CD8-positive, alpha-beta memory T cell (primary cell): ENCODE measurements around the gene DENND1A. TPM values are rescaled to one million over a fixed set of nuclear protein-coding genes. Genes with fewer than 3 reads are reported as not detected.

Experiments used
- CTCF ChIA-PET: fragments of 350-600 bp; sonication (Branson Sonifier 250); formaldehyde crosslinking; loops from one replicate; lab custom pipeline; 2021; ENCODE audit warnings: antibody characterized with exemption; lab: Charles Lee
- POLR2A ChIA-PET: fragments of 350-600 bp; sonication (Branson Sonifier 250); formaldehyde crosslinking; loops from one replicate; lab custom pipeline; 2021; ENCODE audit warnings: antibody characterized with exemption; lab: Charles Lee
- DNase-seq, 5 donors: peaks; one replicate each; pipeline versions ENCODE4 v3.0.0 to v3.0.0-alpha.2; 2020 to 2022; ENCODE audit warnings: mixed read lengths in 1 of 5
- H3K27ac ChIP-seq: one replicate; pipeline ENCODE4 v1.7.0; 2013; ENCODE audit warnings: low read depth, mild to moderate bottlenecking, low read length, moderate library complexity
- H3K27me3 ChIP-seq: 2 replicates; pipeline ENCODE4 v1.7.0; 2013; ENCODE audit warnings: low read length, mild to moderate bottlenecking; ENCODE audit not compliant: insufficient read depth, poor library complexity, severe bottlenecking
- H3K36me3 ChIP-seq: 2 replicates; pipeline ENCODE4 v1.7.0; 2013; ENCODE audit warnings: mild to moderate bottlenecking, low read length, moderate library complexity; ENCODE audit not compliant: insufficient read depth
- H3K4me1 ChIP-seq: 2 replicates; pipeline ENCODE4 v1.7.0; 2013; ENCODE audit warnings: mild to moderate bottlenecking, low read length, moderate library complexity; ENCODE audit not compliant: insufficient read depth
- H3K4me3 ChIP-seq: 2 replicates; pipeline ENCODE4 v1.7.0; 2013; ENCODE audit warnings: mild to moderate bottlenecking, low read length
- H3K9me3 ChIP-seq: 2 replicates; pipeline ENCODE4 v1.7.0; 2013; ENCODE audit warnings: mild to moderate bottlenecking, low read length
- H3K27ac Mint-ChIP-seq, 8 donors: one replicate each; pipeline ENCODE4 v1.8.0; 2020 to 2021; ENCODE audit warnings: mixed read lengths in 8 of 8, mild to moderate bottlenecking in 6 of 8, inconsistent platforms in 3 of 8, moderate library complexity in 3 of 8
- H3K27me3 Mint-ChIP-seq, 2 donors: one replicate each; pipeline ENCODE4 v1.8.0; 2020 to 2021; ENCODE audit warnings: mixed read lengths in 2 of 2, mild to moderate bottlenecking in 1 of 2, moderate library complexity in 1 of 2
- H3K36me3 Mint-ChIP-seq, 3 donors: one replicate each; pipeline ENCODE4 v1.8.0; 2020 to 2021; ENCODE audit warnings: mixed read lengths in 3 of 3, inconsistent platforms in 1 of 3, mild to moderate bottlenecking in 1 of 3
- H3K4me1 Mint-ChIP-seq, 3 donors: one replicate each; pipeline ENCODE4 v1.8.0; 2020 to 2021; ENCODE audit warnings: mixed read lengths in 3 of 3, inconsistent platforms in 1 of 3, mild to moderate bottlenecking in 1 of 3
- H3K4me3 Mint-ChIP-seq, 7 donors: one replicate each; pipeline ENCODE4 v1.8.0; 2020 to 2021; ENCODE audit warnings: mixed read lengths in 7 of 7, mild to moderate bottlenecking in 6 of 7, moderate library complexity in 4 of 7, inconsistent platforms in 2 of 7
- H3K9me3 Mint-ChIP-seq, 5 donors: one replicate each; pipeline ENCODE4 v1.8.0; 2020 to 2022; ENCODE audit warnings: mixed read lengths in 5 of 5, mild to moderate bottlenecking in 3 of 5, moderate library complexity in 2 of 5, inconsistent platforms in 1 of 5
- polyA plus RNA-seq: library from polyadenylated mRNA; unstranded; fragments of 300-500 nt; fragmentation: Illumina TruSeq; gene quantifications from one replicate; pipeline ENCODE4 v1.2.3, GENCODE V29; 2021
- total RNA-seq, 2 experiments: library from RNA; stranded (reverse); gene quantifications; one replicate each; pipeline ENCODE4 v1.2.3, GENCODE V29; 2021

DENND1A gene
- total and polyA plus RNA-seq, 3 experiments from 2014 or later, result 7.2 to 15.1 (median 15.0) TPM

- peaks cover 0 to 12% (median 6%) of the 10 kb centered on the region in 5 donors for H3K9me3 Mint-ChIP-seq
- peaks cover 4% of the 10 kb centered on the region for H3K9me3 ChIP-seq
- POLR2A ChIA-PET, result no interaction called here
- CTCF ChIA-PET, result no interaction called here
- no peak overlapping the region for H3K27ac Mint-ChIP-seq
- H3K4me3 Mint-ChIP-seq, result no peak overlapping the region
- H3K27me3 Mint-ChIP-seq, result no peaks in the 10 kb centered on the region
- no peak overlapping the region for H3K27ac ChIP-seq
- H3K4me1 ChIP-seq, result no peaks in the 10 kb centered on the region
- DNase-seq, result no peak
- H3K4me1 Mint-ChIP-seq, result no peaks in the 10 kb centered on the region
- no peaks in the 10 kb centered on the region for H3K27me3 ChIP-seq
- no peak overlapping the region for H3K4me3 ChIP-seq
- H3K36me3 Mint-ChIP-seq, result peaks cover 6 to 27% (median 11%) of the 10 kb centered on the region in 3 donors
- H3K36me3 ChIP-seq, result no peaks in the 10 kb centered on the region
Measured at GRCh38 chr9:123527981-123528380, 401.9 kb downstream of the DENND1A start.

- Mint-ChIP-seq H3K27ac (no peak overlapping the region), H3K36me3 (peaks cover 3 to 14% (median 8%) of the 10 kb centered on the region in 3 donors)
- CTCF ChIA-PET, result no interaction called here
Measured at GRCh38 chr9:123525957-123526356, 404.0 kb downstream of the DENND1A start.

GRCh38 chr9:123525424-123525823 is 404.5 kb downstream of the DENND1A start:
- DNase-seq, result no peak
- Histone ChIP-seq H3K4me1 (no peaks in the 10 kb centered on the region), H3K4me3 (no peak overlapping the region), H3K27me3 (no peaks in the 10 kb centered on the region), H3K9me3 (peaks cover 4% of the 10 kb centered on the region), H3K36me3 (no peaks in the 10 kb centered on the region), H3K27ac (no peak overlapping the region)
- Mint-ChIP-seq H3K9me3 (peaks cover 0 to 7% (median 6%) of the 10 kb centered on the region in 5 donors), H3K4me3 (no peak overlapping the region), H3K4me1 (no peaks in the 10 kb centered on the region), H3K27ac (no peak overlapping the region), H3K36me3 (peaks cover 3 to 13% (median 8%) of the 10 kb centered on the region in 3 donors), H3K27me3 (no peaks in the 10 kb centered on the region)
- POLR2A ChIA-PET, result no interaction called here
- CTCF ChIA-PET, result no interaction called here

More at GRCh38 chr9:123525957-123526356, 404.0 kb downstream of the DENND1A start:
- Histone ChIP-seq H3K9me3 (peaks cover 4% of the 10 kb centered on the region), H3K4me3 (no peak overlapping the region), H3K4me1 (no peaks in the 10 kb centered on the region), H3K27me3 (no peaks in the 10 kb centered on the region), H3K36me3 (no peaks in the 10 kb centered on the region), H3K27ac (no peak overlapping the region)
- H3K4me1 Mint-ChIP-seq, result no peaks in the 10 kb centered on the region
- POLR2A ChIA-PET, result no interaction called here
- no peak for DNase-seq
- peaks cover 0 to 7% (median 6%) of the 10 kb centered on the region in 5 donors for H3K9me3 Mint-ChIP-seq
- no peak overlapping the region for H3K4me3 Mint-ChIP-seq
- H3K27me3 Mint-ChIP-seq, result no peaks in the 10 kb centered on the region

GRCh38 chr9:123524866-123525265 is 405.1 kb downstream of the DENND1A start:
- DNase-seq, result no peak
- ChIA-PET CTCF (no interaction called here), POLR2A (no interaction called here)
- Mint-ChIP-seq H3K4me3 (no peak overlapping the region), H3K9me3 (peaks cover 0 to 4% (median under 1%) of the 10 kb centered on the region in 5 donors), H3K4me1 (no peaks in the 10 kb centered on the region), H3K27ac (no peak overlapping the region), H3K27me3 (no peaks in the 10 kb centered on the region), H3K36me3 (peaks cover under 1 to 8% (median 7%) of the 10 kb centered on the region in 3 donors)
- Histone ChIP-seq H3K36me3 (no peaks in the 10 kb centered on the region), H3K4me3 (no peak overlapping the region), H3K27ac (no peak overlapping the region), H3K4me1 (no peaks in the 10 kb centered on the region), H3K27me3 (no peaks in the 10 kb centered on the region), H3K9me3 (no peaks in the 10 kb centered on the region)

- Mint-ChIP-seq H3K4me3 (no peak overlapping the region), H3K36me3 (peaks cover 0 to 5% (median 0%) of the 10 kb centered on the region in 3 donors), H3K9me3 (no peaks in the 10 kb centered on the region), H3K27ac (no peak overlapping the region), H3K4me1 (peaks cover 0 to 2% (median 0%) of the 10 kb centered on the region in 3 donors), H3K27me3 (no peaks in the 10 kb centered on the region)
- ChIA-PET POLR2A (no interaction called here), CTCF (no interaction called here)
- no peak for DNase-seq
- no peaks in the 10 kb centered on the region for H3K27me3 ChIP-seq
- H3K9me3 ChIP-seq, result no peaks in the 10 kb centered on the region
- H3K4me3 ChIP-seq, result no peak overlapping the region
- no peaks in the 10 kb centered on the region for H3K4me1 ChIP-seq
- H3K36me3 ChIP-seq, result no peaks in the 10 kb centered on the region
- H3K27ac ChIP-seq, result no peak overlapping the region
Measured at GRCh38 chr9:123523845-123524244, 406.1 kb downstream of the DENND1A start.

- H3K4me3 Mint-ChIP-seq, result no peak overlapping the region
- no peaks in the 10 kb centered on the region for H3K9me3 Mint-ChIP-seq
- Histone ChIP-seq H3K9me3 (no peaks in the 10 kb centered on the region), H3K4me3 (no peak overlapping the region), H3K27me3 (no peaks in the 10 kb centered on the region), H3K27ac (no peak overlapping the region), H3K4me1 (no peaks in the 10 kb centered on the region), H3K36me3 (no peaks in the 10 kb centered on the region)
- ChIA-PET CTCF (no interaction called here), POLR2A (no interaction called here)
- no peak overlapping the region for H3K27ac Mint-ChIP-seq
- H3K27me3 Mint-ChIP-seq, result no peaks in the 10 kb centered on the region
- H3K36me3 Mint-ChIP-seq, result peaks cover 0 to 5% (median 0%) of the 10 kb centered on the region in 3 donors
- H3K4me1 Mint-ChIP-seq, result peaks cover 0 to 2% (median 0%) of the 10 kb centered on the region in 3 donors
- DNase-seq, result no peak
Measured at GRCh38 chr9:123523001-123523400, 406.9 kb downstream of the DENND1A start.

- no peaks in the 10 kb centered on the region for H3K4me1 ChIP-seq
- no peak overlapping the region for H3K4me3 Mint-ChIP-seq
- peak overlapping the region in 1 of 8 donors; percentile 26 for H3K27ac Mint-ChIP-seq
- H3K27ac ChIP-seq, result no peak overlapping the region
- no peaks in the 10 kb centered on the region for H3K27me3 Mint-ChIP-seq
- H3K36me3 Mint-ChIP-seq, result peaks cover 0 to 5% (median 0%) of the 10 kb centered on the region in 3 donors
- no peaks in the 10 kb centered on the region for H3K9me3 Mint-ChIP-seq
- ChIA-PET POLR2A (no interaction called here), CTCF (no interaction called here)
- H3K4me1 Mint-ChIP-seq, result peaks cover 0 to 2% (median 0%) of the 10 kb centered on the region in 3 donors
- H3K4me3 ChIP-seq, result no peak overlapping the region
- H3K36me3 ChIP-seq, result no peaks in the 10 kb centered on the region
- no peak for DNase-seq
- H3K27me3 ChIP-seq, result no peaks in the 10 kb centered on the region
- H3K9me3 ChIP-seq, result no peaks in the 10 kb centered on the region
Measured at GRCh38 chr9:123522251-123522650, 407.7 kb downstream of the DENND1A start.

GRCh38 chr9:123518338-123518737 is 411.6 kb downstream of the DENND1A start:
- Mint-ChIP-seq H3K4me3 (no peak overlapping the region), H3K9me3 (no peaks in the 10 kb centered on the region), H3K27ac (peak overlapping the region in 1 of 8 donors; percentile 4), H3K27me3 (no peaks in the 10 kb centered on the region), H3K4me1 (peaks cover 0 to 2% (median 0%) of the 10 kb centered on the region in 3 donors), H3K36me3 (peaks cover 0 to 5% (median 5%) of the 10 kb centered on the region in 3 donors)
- Histone ChIP-seq H3K27me3 (no peaks in the 10 kb centered on the region), H3K27ac (no peak overlapping the region), H3K4me1 (no peaks in the 10 kb centered on the region), H3K9me3 (no peaks in the 10 kb centered on the region), H3K36me3 (no peaks in the 10 kb centered on the region), H3K4me3 (no peak overlapping the region)
- POLR2A ChIA-PET, result no interaction called here
- CTCF ChIA-PET, result no interaction called here
- no peak for DNase-seq
